ENCODE measurements around the gene IFNL4. TPM values are rescaled to one million over a fixed set of nuclear protein-coding genes. Genes with fewer than 3 reads are reported as not detected.

The IFNL4 gene
- polyA plus RNA-seq, 1 donor, result not detected

Other genes with a start within 250 kb of the IFNL4 start
- gene FBXO27, start 216.3 kb downstream of the IFNL4 start, polyA plus RNA-seq (ENCODE audit: insufficient read length), result 4.1 TPM
- gene ACP7, start 164.5 kb downstream of the IFNL4 start, polyA plus RNA-seq (ENCODE audit: insufficient read length), result 0.14 TPM
- gene PAK4, start 123.1 kb downstream of the IFNL4 start, polyA plus RNA-seq (ENCODE audit: insufficient read length), result 23.0 TPM
- 0.26 TPM for gene NCCRP1, start 51.9 kb downstream of the IFNL4 start, polyA plus RNA-seq (ENCODE audit: insufficient read length)
- not detected for gene SYCN, start 44.6 kb downstream of the IFNL4 start, polyA plus RNA-seq (ENCODE audit: insufficient read length)
- gene IFNL3, start 3.9 kb downstream of the IFNL4 start, polyA plus RNA-seq (ENCODE audit: insufficient read length), result not detected
- gene IFNL2, start 19.5 kb upstream of the IFNL4 start, polyA plus RNA-seq (ENCODE audit: insufficient read length), result not detected
- not detected for gene IFNL1, start 47.6 kb upstream of the IFNL4 start, polyA plus RNA-seq (ENCODE audit: insufficient read length)
- gene LRFN1, start 72.0 kb upstream of the IFNL4 start, polyA plus RNA-seq (ENCODE audit: insufficient read length), result 0.99 TPM
- 16.6 TPM for gene GMFG, start 87.2 kb upstream of the IFNL4 start, polyA plus RNA-seq (ENCODE audit: insufficient read length)
- 92.8 TPM for gene SAMD4B, start 93.6 kb upstream of the IFNL4 start, polyA plus RNA-seq (ENCODE audit: insufficient read length)
- gene PAF1, start 142.2 kb upstream of the IFNL4 start, polyA plus RNA-seq (ENCODE audit: insufficient read length), result 38.6 TPM
- 25.5 TPM for gene MED29, start 142.5 kb upstream of the IFNL4 start, polyA plus RNA-seq (ENCODE audit: insufficient read length)
- 60.1 TPM for gene ZFP36, start 158.0 kb upstream of the IFNL4 start, polyA plus RNA-seq (ENCODE audit: insufficient read length)
- 54.9 TPM for gene PLEKHG2, start 163.8 kb upstream of the IFNL4 start, polyA plus RNA-seq (ENCODE audit: insufficient read length)
- gene RPS16, start 187.1 kb upstream of the IFNL4 start, polyA plus RNA-seq (ENCODE audit: insufficient read length), result 2,118 TPM
- 87.0 TPM for gene SUPT5H, start 196.7 kb upstream of the IFNL4 start, polyA plus RNA-seq (ENCODE audit: insufficient read length)
- 53.7 TPM for gene TIMM50, start 232.0 kb upstream of the IFNL4 start, polyA plus RNA-seq (ENCODE audit: insufficient read length)

Measured in hindlimb muscle (tissue), 1 donor.